Glomerular visceral epithelial cell (primary cell): ENCODE data around the gene ACBD6.

ENCODE experiments used
- DNase-seq: peaks from one replicate; pipeline ENCODE4 v3.0.0-alpha.2; 2016; ENCODE audit errors: extremely low spot score

Gene ACBD6

DNA sequence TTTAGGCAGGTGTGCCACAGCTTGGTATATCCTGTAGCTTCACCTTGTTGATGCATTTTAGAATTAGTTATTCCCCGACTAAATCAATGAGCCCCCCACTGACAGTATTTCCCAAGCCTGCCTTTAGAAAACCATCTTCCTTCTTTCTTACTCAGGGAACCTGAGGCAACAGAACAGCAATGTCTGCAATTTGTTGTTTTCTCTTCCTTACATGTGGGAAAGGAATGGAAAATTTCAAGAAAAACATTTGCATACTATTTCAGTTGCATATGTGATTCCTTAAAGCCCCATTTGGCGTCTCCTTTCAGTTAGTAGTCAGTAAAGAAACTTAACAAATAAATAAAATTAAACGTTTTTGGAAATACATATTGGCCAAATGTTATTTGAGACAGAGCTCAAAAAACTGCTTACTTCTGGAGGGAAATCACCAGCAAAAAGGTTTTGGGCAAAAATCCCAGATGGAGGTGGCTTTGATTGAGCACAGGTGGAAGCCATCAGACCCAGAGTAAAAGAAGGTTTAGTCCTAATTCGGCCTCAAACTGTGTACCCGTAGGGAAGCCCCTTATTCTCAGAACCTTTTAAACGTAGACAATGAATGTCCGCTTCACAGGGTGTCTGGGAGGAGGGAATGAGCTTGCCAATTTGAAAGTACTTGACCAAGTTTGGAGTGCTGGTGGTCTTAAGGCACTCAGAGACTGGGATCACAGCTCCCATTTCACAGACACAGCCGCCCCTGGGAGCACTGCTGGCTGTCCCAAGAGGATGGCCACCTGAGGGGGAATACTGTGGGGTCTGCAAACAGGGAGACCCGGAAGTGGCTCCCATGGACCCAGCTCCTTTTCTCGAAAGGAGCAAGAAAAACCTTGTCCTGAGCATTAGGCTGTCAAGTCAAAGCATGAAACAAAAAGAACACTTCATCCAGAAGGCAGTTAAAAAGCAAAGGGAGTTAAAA is 263.0 kb downstream of the ACBD6 start:
- no peak for DNase-seq

DNA sequence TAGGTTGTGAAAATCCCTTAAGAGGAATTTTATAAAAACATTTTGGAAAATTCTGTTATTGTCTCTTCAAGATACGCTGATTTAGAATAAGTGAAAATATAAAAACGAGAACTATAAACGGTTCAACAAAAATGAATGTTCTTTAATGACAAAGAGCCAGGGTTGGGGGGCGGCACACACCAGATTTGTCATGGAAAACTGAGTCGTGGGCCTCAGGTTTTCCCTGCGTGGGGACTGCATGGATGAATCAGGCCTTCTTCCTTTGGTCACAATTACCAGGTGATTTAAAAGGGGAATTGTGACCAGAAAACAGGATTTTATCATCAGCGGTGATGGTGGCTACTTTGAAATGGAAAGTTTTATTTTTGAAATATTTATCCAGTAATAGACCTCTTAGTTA is 263.7 kb downstream of the ACBD6 start:
- no peak for DNase-seq
